K562 (cell line): ENCODE data around the gene TEDDM1. TPM values are rescaled to one million over a fixed set of nuclear protein-coding genes. Genes with fewer than 3 reads are reported as not detected.

Source experiments
- ARID1B ChIP-seq: fragments of 450-650 bp; IDR thresholded peaks from 2 replicates; pipeline ENCODE4 v1.6.1; 2016; ENCODE audit warnings: antibody characterized with exemption, mild to moderate bottlenecking, inconsistent platforms
- CHD7 ChIP-seq: fragments of 200-600 bp; sonication (generic); IDR thresholded peaks from one replicate; pipeline ENCODE4 v1.6.1; 2012; ENCODE audit warnings: mild to moderate bottlenecking, low read depth, low read length, inconsistent platforms
- HDAC3 ChIP-seq: fragments of 450-650 bp; IDR thresholded peaks from 2 replicates; pipeline ENCODE4 v1.6.1; 2018; ENCODE audit warnings: borderline replicate concordance, mild to moderate bottlenecking, moderate library complexity; ENCODE audit not compliant: partially characterized antibody
- JUNB ChIP-seq: fragments of 450-650 bp; formaldehyde crosslinking; conservative IDR thresholded peaks from 2 replicates; pipeline ENCODE4 v1.4.0; 2020; ENCODE audit warnings: mild to moderate bottlenecking
- TFAP4 ChIP-seq: sonication (generic); formaldehyde crosslinking; IDR thresholded peaks from 2 replicates; pipeline ENCODE4 v1.8.0; 2022; ENCODE audit warnings: missing genetic modification reagents, mild to moderate bottlenecking, moderate library complexity, borderline replicate concordance
- polyA plus RNA-seq, 8 experiments: library from polyadenylated mRNA; depleted of rRNA in 4 of 8; stranded (reverse) in 5 of 8; unstranded in 3 of 8; fragments of >200 nt; fragmentation: Nextera tagmentation in 2 of 8; fragmentation: Illumina TruSeq in 1 of 8; extraction: Ambion mirVana in 2 of 8; extraction: Trizol in 1 of 8; gene quantifications; 2 replicates each; pipeline versions ENCODE4 v1.2.1 to v1.2.3, GENCODE V29; 2011 to 2014; ENCODE audit warnings: inconsistent platforms in 1 of 8, missing spikeins in 1 of 8
- total RNA-seq, 7 experiments: library from RNA; depleted of rRNA in 6 of 7; stranded (reverse); fragments of >200 nt in 6 of 7; fragmentation: Illumina TruSeq in 2 of 7; extraction: Trizol in 2 of 7; gene quantifications; 2 replicates each; pipeline versions ENCODE4 v1.2.1 to v1.2.3, GENCODE V29; 2011 to 2021; ENCODE audit warnings: low replicate concordance in 1 of 7
- TF ChIP-seq, protein P1 (sequence below), 2 experiments: fragments of 150-350 bp in 1 of 2; IDR thresholded peaks; 2 replicates each; pipeline ENCODE4 v1.6.1; 2012 to 2016; ENCODE audit warnings: low read depth in 2 of 2, low read length in 2 of 2, mild to moderate bottlenecking in 1 of 2, moderate library complexity in 1 of 2
- TF ChIP-seq, protein P2 (sequence below): fragments of 450-650 bp; IDR thresholded peaks from 2 replicates; pipeline ENCODE4 v1.6.1; 2016; ENCODE audit warnings: mild to moderate bottlenecking

Gene TEDDM1
- total and polyA plus RNA-seq, 9 of the 15 experiments (the other 6 are each of a cell fraction or from before 2014, with no cell fraction given): not detected

GRCh38 chr1:182391362-182392049 is 9.0 kb downstream of the TEDDM1 start, which contains the start of gene GLUL (continued):
- TF ChIP-seq CHD7 (peak; percentile 35), TFAP4 (CRISPR knock-in tag) (peak; percentile 96), JUNB (0 out of 2 replicates have a peak, but pooled peaks have one; percentile 36), HDAC3 (no peak), ARID1B (no peak)
- TF ChIP-seq, protein P1, sequence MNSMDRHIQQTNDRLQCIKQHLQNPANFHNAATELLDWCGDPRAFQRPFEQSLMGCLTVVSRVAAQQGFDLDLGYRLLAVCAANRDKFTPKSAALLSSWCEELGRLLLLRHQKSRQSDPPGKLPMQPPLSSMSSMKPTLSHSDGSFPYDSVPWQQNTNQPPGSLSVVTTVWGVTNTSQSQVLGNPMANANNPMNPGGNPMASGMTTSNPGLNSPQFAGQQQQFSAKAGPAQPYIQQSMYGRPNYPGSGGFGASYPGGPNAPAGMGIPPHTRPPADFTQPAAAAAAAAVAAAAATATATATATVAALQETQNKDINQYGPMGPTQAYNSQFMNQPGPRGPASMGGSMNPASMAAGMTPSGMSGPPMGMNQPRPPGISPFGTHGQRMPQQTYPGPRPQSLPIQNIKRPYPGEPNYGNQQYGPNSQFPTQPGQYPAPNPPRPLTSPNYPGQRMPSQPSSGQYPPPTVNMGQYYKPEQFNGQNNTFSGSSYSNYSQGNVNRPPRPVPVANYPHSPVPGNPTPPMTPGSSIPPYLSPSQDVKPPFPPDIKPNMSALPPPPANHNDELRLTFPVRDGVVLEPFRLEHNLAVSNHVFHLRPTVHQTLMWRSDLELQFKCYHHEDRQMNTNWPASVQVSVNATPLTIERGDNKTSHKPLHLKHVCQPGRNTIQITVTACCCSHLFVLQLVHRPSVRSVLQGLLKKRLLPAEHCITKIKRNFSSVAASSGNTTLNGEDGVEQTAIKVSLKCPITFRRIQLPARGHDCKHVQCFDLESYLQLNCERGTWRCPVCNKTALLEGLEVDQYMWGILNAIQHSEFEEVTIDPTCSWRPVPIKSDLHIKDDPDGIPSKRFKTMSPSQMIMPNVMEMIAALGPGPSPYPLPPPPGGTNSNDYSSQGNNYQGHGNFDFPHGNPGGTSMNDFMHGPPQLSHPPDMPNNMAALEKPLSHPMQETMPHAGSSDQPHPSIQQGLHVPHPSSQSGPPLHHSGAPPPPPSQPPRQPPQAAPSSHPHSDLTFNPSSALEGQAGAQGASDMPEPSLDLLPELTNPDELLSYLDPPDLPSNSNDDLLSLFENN (IDR thresholded peaks at IDR 0.05; ENCODE audit: low read depth in 2 of 2, low read length in 2 of 2): peak in 1 of 2 experiments; percentile 79; a peak in 1 of 4 replicates
- TF ChIP-seq, protein P2, sequence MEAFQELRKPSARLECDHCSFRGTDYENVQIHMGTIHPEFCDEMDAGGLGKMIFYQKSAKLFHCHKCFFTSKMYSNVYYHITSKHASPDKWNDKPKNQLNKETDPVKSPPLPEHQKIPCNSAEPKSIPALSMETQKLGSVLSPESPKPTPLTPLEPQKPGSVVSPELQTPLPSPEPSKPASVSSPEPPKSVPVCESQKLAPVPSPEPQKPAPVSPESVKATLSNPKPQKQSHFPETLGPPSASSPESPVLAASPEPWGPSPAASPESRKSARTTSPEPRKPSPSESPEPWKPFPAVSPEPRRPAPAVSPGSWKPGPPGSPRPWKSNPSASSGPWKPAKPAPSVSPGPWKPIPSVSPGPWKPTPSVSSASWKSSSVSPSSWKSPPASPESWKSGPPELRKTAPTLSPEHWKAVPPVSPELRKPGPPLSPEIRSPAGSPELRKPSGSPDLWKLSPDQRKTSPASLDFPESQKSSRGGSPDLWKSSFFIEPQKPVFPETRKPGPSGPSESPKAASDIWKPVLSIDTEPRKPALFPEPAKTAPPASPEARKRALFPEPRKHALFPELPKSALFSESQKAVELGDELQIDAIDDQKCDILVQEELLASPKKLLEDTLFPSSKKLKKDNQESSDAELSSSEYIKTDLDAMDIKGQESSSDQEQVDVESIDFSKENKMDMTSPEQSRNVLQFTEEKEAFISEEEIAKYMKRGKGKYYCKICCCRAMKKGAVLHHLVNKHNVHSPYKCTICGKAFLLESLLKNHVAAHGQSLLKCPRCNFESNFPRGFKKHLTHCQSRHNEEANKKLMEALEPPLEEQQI: no peak
